Right lobe of liver (tissue), 6 donors: ENCODE measurements around the gene CUL5. TPM values are rescaled to one million over a fixed set of nuclear protein-coding genes. Genes with fewer than 3 reads are reported as not detected.
"Not testable (repeated sequence)": the region's sequence is repeated elsewhere in the genome, so short reads cannot be mapped to it uniquely, and the experiment has no call there.

Experiments
- ATAC-seq, 4 donors: fragments of 200-7000 bp; cut with Tn5 transposase; one replicate each; pipeline ENCODE4 v1.9.1; 2020; ENCODE audit warnings: mild to moderate bottlenecking in 4 of 4, moderate library complexity in 4 of 4
- DNase-seq, 3 donors: peaks; one replicate each; pipeline ENCODE4 v3.0.0-alpha.2; 2020
- H3K27ac ChIP-seq, 3 donors: fragments of 200-600 bp; one replicate each; pipeline ENCODE4 v1.8.0; 2022
- H3K27me3 ChIP-seq, 2 donors: fragments of 200-600 bp; one replicate each; pipeline ENCODE4 v1.8.0; 2022
- H3K36me3 ChIP-seq, 4 donors: fragments of 200-600 bp; sonication (generic) in 1 of 4; one replicate each; pipeline versions ENCODE4 v1.5.1 to v1.8.0; 2017 to 2022; ENCODE audit warnings: control low read depth in 1 of 4
- H3K4me1 ChIP-seq, 4 donors: fragments of 200-600 bp; sonication (generic) in 1 of 4; one replicate each; pipeline versions ENCODE4 v1.5.1 to v1.8.0; 2017 to 2022; ENCODE audit warnings: control low read depth in 1 of 4
- H3K4me3 ChIP-seq, 3 donors: fragments of 200-600 bp; one replicate each; pipeline ENCODE4 v1.8.0; 2022
- H3K9me3 ChIP-seq, 4 donors: fragments of 200-600 bp; sonication (generic) in 1 of 4; one replicate each; pipeline versions ENCODE4 v1.5.1 to v1.8.0; 2017 to 2022; ENCODE audit warnings: control low read depth in 1 of 4
- CTCF ChIP-seq, 4 donors: fragments of 200-600 bp in 3 of 4; fragments of 450-650 bp in 1 of 4; IDR thresholded peaks; one replicate each; pipeline versions ENCODE4 v1.5.1 to v1.8.0; 2016 to 2022; ENCODE audit warnings: antibody characterized with exemption in 4 of 4, mild to moderate bottlenecking in 2 of 4
- POLR2A ChIP-seq: fragments of 450-650 bp; IDR thresholded peaks from one replicate; pipeline ENCODE4 v1.6.1; 2017; ENCODE audit warnings: antibody characterized with exemption, mild to moderate bottlenecking
- WGBS: methylation state at CpG from one replicate; pipeline ENCODE4 v1.1.6; 2018; ENCODE audit warnings: low coverage, low lambda C conversion rate; ENCODE audit not compliant: insufficient coverage; ENCODE audit errors: missing lambda C conversion rate; 5-methylcytosine and 5-hydroxymethylcytosine counted together
- intact Hi-C, 2 donors: fragments of 100-400 bp; cut with DNase I; formaldehyde crosslinking; loops; one replicate each; pipeline versions ENCODE4 v1.11.2 to v1.14.1; 2022
- total RNA-seq, 6 experiments: library from RNA; depleted of rRNA in 2 of 6; stranded (reverse); fragments of >200 nt in 2 of 6; fragmentation: NEBNext Ultra II Directional in 3 of 6; extraction: Animal tissue kit (Norgen Biotek cat#: 25700) in 3 of 6; gene quantifications; one replicate each; pipeline versions ENCODE4 v1.1.0 to v1.2.4, GENCODE V29; 2016 to 2023
- donor health status: DM: no; HTN: yes; CAD: no.
- donor health status: DM: no; HTN: no; CAD: no.
- donor health status: DM: no; HTN: no; CAD: no.
- donor health status: DM: no; HTN: yes; CAD: no.
- donor health status: DM: no; HTN: yes; CAD: no.

CUL5 gene
- total RNA-seq, 6 experiments from 2014 or later, result 14.0 to 20.2 (median 17.8) TPM

- no peak overlapping the region for H3K4me3 ChIP-seq
- ATAC-seq (no peak), DNase-seq (no peak)
- H3K4me1 ChIP-seq, result peaks cover 0 to 16% (median 6%) of the 10 kb centered on the region in 4 donors
- peaks cover 3 to 47% (median 21%) of the 10 kb centered on the region in 4 donors for H3K36me3 ChIP-seq
- TF ChIP-seq POLR2A (no peak), CTCF (IDR thresholded peaks at IDR 0.05) (no peak)
- H3K9me3 ChIP-seq, result no peaks in the 10 kb centered on the region
- no peaks in the 10 kb centered on the region for H3K27me3 ChIP-seq
- WGBS, result 100% methylated on average over 1 of the region's 1 CpG
- intact Hi-C loops, result loop anchor here in 1 of 2 donors (10.0 kb wide), 1 partner anchor 53 kb away; no protein-coding TSS in a partner anchor
- no peak overlapping the region for H3K27ac ChIP-seq
Measured at GRCh38 chr11:108131993-108132392, 123.3 kb downstream of the CUL5 start.

GRCh38 chr11:108132993-108133538 lies 124.4 kb downstream of the CUL5 start:
- not testable (repeated sequence) for H3K27ac ChIP-seq, DNase-seq, H3K27me3 ChIP-seq, H3K4me1 ChIP-seq, H3K9me3 ChIP-seq, ATAC-seq, H3K4me3 ChIP-seq
- no CpG with 5 or more reads among the region's 2 CpGs for WGBS
- peaks cover 3 to 47% (median 26%) of the 10 kb centered on the region in 4 donors for H3K36me3 ChIP-seq
- intact Hi-C loops, result loop anchor here in 1 of 2 donors (10.0 kb wide), 1 partner anchor 52 kb away; no protein-coding TSS in a partner anchor

- intact Hi-C loops, result loop anchor here in 1 of 2 donors (10.0 kb wide), 1 partner anchor 49 kb away; no protein-coding TSS in a partner anchor
- H3K27ac ChIP-seq, result no peak overlapping the region
- DNase-seq (no peak), ATAC-seq (peak; percentile 19 to 49 (median 30))
- H3K4me1 ChIP-seq, result peaks cover 0 to 5% (median 0%) of the 10 kb centered on the region in 4 donors
- H3K4me3 ChIP-seq, result no peak overlapping the region
- no peaks in the 10 kb centered on the region for H3K9me3 ChIP-seq
- peaks cover 3 to 69% (median 41%) of the 10 kb centered on the region in 4 donors for H3K36me3 ChIP-seq
- TF ChIP-seq POLR2A (no peak), CTCF (IDR thresholded peaks at IDR 0.05) (peak in 3 of 4 donors; percentile 5 to 24 (median 20))
- H3K27me3 ChIP-seq, result no peaks in the 10 kb centered on the region
- 54% methylated on average over 2 of the region's 2 CpGs for WGBS
Measured at GRCh38 chr11:108135845-108136544, 127.3 kb downstream of the CUL5 start.

GRCh38 chr11:108137212-108137611 lies 128.5 kb downstream of the CUL5 start:
- Histone ChIP-seq H3K4me3 (no peak overlapping the region), H3K27me3 (no peaks in the 10 kb centered on the region), H3K4me1 (no peaks in the 10 kb centered on the region), H3K27ac (no peak overlapping the region), H3K9me3 (no peaks in the 10 kb centered on the region), H3K36me3 (peaks cover 9 to 78% (median 45%) of the 10 kb centered on the region in 4 donors)
- no peak for ATAC-seq
- TF ChIP-seq POLR2A, result no peak
- TF ChIP-seq CTCF (IDR thresholded peaks at IDR 0.05), result no peak
- intact Hi-C loops, result loop anchor here in 1 of 2 donors (10.0 kb wide), 1 partner anchor 48 kb away; no protein-coding TSS in a partner anchor
- DNase-seq, result no peak
- 80% methylated on average over 1 of the region's 1 CpG for WGBS

- 94% methylated on average over 5 of the region's 7 CpGs for WGBS
- no peaks in the 10 kb centered on the region for H3K4me1 ChIP-seq
- H3K27ac ChIP-seq, result no peak overlapping the region
- no peaks in the 10 kb centered on the region for H3K27me3 ChIP-seq
- TF ChIP-seq POLR2A, result no peak
- no peak for ATAC-seq
- intact Hi-C loops, result no loop called here
- DNase-seq, result no peak
- H3K9me3 ChIP-seq, result no peaks in the 10 kb centered on the region
- H3K36me3 ChIP-seq, result peaks cover 10 to 93% (median 59%) of the 10 kb centered on the region in 4 donors
- no peak overlapping the region for H3K4me3 ChIP-seq
Measured at GRCh38 chr11:108142304-108142703, 133.6 kb downstream of the CUL5 start.
